Bone marrow (tissue), 2 donors: ENCODE results near the gene MACROD1.
"Not testable (repeated sequence)": the region's sequence is repeated elsewhere in the genome, so short reads cannot be mapped to it uniquely, and the experiment has no call there.

ENCODE experiments used
- DNase-seq, 2 donors: peaks; one replicate each; lab custom pipeline; 2025; lab: John Stamatoyannopoulos, UW

The MACROD1 gene

GRCh38 chr11:64185693-64186491, 20.0 kb upstream of the MACROD1 start, which contains the start of gene STIP1:
Gene STIP1, plus strand, starts transcription at chr11:64186171. Its CDS starts 91 bp downstream, at chr11:64186262.
- DNase-seq = peak; percentile 98 to 100

GRCh38 chr11:64185175-64185692, 19.3 kb upstream of the MACROD1 start:
- no peak for DNase-seq

GRCh38 chr11:64183890-64184289, 18.0 kb upstream of the MACROD1 start:
- no peak for DNase-seq

- peak; percentile 42 to 86 for DNase-seq
Observed at GRCh38 chr11:64181506-64182411, 15.8 kb upstream of the MACROD1 start.

GRCh38 chr11:64180891-64181290, 15.0 kb upstream of the MACROD1 start:
- no peak for DNase-seq

- DNase-seq = no peak
Observed at GRCh38 chr11:64178951-64179639, 13.2 kb upstream of the MACROD1 start.

GRCh38 chr11:64178203-64178602, 12.3 kb upstream of the MACROD1 start:
- DNase-seq = no peak

- no peak for DNase-seq
Observed at GRCh38 chr11:64176751-64177150, 10.8 kb upstream of the MACROD1 start.

- no peak for DNase-seq
Observed at GRCh38 chr11:64173616-64174355, 7.9 kb upstream of the MACROD1 start.

GRCh38 chr11:64170419-64170818, 4.5 kb upstream of the MACROD1 start:
- no peak for DNase-seq

- DNase-seq = no peak
Observed at GRCh38 chr11:64165481-64165841, 452 bp downstream of the MACROD1 start.

GRCh38 chr11:64164392-64165312, 1.3 kb downstream of the MACROD1 start:
- no peak for DNase-seq

GRCh38 chr11:64163951-64164350, 2.0 kb downstream of the MACROD1 start:
- no peak for DNase-seq

GRCh38 chr11:64162769-64163168, 3.1 kb downstream of the MACROD1 start:
- not testable (repeated sequence) for DNase-seq

GRCh38 chr11:64161037-64161436, 4.9 kb downstream of the MACROD1 start:
- no peak for DNase-seq

GRCh38 chr11:64157631-64158394, 8.1 kb downstream of the MACROD1 start:
- DNase-seq = no peak

GRCh38 chr11:64156235-64157011, 9.5 kb downstream of the MACROD1 start:
- DNase-seq = no peak

GRCh38 chr11:64153812-64154211, 12.1 kb downstream of the MACROD1 start:
- DNase-seq = no peak
